GM20431 (cell line): Measurements from ENCODE around the gene SLC17A7.

Experiments
- in situ Hi-C: fragments of 300-500 bp; cut with MseI, MboI; formaldehyde crosslinking; loops from one replicate; pipeline ENCODE4 v1.15.0; 2020; ENCODE audit warnings: low sequenced_read_pairs; ENCODE audit not compliant: unreplicated experiment

SLC17A7 gene

DNA sequence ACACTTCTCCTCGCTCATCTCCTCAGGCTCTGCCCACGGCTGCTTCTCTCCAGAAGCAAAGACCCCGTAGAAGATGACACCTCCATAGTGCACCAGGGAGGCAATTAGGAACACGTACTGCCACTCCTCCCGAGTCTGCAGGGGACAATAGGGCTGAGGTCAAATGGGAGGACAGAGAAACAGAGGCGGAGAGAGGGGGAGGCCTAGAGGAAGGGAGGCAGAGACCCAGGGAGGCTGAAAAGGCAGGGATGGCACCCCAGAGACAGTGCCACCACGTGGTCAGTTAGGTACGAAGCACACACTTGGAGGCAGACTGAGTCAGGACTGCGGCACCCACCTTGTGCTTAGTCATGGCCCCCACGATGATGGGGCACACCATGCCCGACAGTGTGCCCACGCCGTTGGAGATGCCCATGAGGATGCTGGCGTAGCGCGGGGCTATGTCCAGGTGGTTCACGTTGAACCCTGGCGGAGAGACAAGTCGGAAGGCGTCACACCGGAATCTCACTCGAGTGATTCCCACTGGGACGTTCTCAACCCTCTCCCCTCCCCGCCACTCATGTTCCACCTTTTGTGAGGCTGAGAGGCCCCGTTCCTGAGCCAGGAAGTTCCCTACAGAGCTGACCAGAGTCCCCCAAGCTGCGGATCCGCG, 10.5 kb downstream of the SLC17A7 start:
- in situ Hi-C loops, result no loop called here

DNA sequence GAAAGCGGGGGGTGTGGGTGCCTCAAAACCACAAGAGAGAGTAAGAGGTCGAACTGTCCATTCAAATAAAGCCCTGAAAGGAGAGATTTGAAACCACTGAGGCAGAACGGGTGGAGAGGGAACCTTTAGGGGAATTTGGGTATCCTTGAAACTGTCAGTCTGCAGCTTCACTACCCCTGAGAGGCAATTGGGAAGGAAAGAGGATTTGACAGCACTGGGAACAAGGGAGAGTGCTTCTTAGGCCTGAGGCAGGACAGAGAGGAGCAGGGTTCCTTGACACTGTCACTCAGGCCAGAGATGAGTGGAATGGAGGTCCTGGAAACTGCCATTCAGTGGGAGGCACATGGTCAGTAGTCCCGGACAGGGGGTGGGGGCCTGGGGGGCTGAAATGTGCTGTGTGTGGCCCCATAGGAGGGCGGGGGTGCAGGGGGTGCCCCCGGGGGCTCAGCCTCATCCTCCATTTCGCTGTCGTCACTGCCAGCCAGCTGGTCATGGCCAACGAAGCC, 11.1 kb downstream of the SLC17A7 start:
- in situ Hi-C loops, result no loop called here

DNA sequence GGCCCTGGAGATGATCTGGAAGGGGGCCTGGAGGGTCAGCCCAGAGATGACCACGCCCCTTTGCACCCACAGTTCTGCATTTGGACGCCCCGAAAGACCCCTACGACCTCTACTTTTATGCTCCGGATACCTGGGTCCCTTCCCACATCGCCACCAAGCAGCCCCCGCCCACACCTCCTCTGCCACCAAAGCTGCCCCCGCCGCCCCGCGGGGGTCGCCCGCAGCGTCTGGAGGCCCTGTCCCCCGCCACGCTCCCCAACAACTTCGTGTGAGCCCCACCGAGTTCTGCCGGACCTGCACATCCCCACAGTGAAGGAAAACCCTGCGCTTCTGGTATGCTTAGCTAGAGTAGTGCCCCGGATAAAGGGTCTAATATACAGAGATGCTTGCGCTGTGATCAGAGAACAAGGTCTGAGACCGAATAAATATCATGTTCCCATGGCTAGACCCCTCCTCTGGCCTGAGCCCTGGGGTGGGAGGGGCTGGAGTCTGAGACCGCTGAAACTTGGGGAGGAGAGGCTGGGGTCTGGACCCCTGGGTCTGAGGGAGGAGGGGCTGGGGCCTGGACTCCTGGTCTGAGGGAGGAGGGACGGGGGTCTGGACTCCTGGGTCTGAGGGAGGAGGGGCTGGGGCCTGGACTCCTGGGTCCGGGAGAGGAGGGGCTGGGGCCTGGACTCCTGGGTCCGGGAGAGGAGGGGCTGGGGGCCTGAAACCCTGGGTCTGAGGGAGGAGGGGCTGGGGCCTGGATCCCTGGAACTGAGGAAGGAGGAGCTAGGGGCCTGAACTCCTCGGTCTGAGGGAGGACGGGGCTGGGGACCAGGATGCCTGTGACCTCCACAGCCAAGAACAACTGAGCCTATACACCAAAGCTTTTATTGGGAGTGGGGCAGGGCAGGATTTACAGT, 12.5 kb downstream of the SLC17A7 start:
- in situ Hi-C loops, result no loop called here

DNA sequence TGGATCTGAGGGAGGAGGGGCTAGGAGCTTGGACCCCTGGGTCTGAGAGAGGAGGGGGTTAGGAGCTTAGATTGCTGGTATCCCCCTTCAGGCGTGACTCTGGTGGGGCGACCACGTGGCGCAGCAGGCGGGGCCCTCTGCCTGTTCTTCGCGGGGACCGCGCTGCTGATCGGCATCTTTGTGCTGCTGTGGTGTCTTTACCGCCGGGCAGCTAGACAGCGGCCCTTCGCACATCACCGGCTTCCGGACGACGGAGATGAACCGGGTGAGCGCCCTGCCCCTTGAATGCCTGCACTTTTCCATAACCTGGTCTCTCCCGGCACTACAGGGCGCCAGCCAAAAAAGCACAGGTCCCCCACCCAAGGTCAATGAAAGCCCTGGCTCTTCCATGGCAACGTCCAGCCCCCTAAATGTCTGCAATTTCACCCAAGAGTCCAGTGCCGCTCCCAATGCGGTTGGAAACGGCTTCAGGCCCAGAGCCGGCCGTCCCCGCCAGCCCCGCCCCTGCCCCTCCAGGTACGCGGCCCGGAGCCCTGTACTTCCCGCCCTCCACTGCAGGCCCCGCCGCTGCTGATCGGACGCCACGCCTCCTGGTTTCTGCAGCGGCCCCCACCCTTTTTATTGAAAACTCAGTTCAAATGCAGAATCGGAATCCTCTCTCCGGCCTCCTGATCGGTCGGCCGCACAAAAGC, 13.3 kb downstream of the SLC17A7 start:
- in situ Hi-C loops, result no loop called here

DNA sequence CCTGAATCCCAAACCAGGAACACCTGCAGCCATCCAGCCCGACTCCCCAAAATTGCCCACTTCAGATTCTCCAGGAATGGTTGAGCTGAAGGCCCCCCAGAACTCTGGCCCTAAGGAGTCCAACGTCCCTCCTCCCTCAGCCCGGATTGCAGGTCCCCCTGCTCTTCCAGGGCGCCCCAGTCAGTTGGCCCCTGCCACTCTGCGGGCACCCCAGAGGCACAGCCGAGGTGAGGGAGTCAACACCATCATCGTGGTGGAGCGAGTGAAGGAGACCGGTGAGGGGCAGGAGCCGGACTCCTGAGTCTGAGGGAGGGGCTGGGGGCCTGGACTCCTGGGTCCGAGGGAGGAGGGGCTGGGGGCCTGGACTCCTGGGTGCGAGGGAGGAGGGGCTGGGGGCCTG, 14.0 kb downstream of the SLC17A7 start:
- in situ Hi-C loops, result no loop called here

DNA sequence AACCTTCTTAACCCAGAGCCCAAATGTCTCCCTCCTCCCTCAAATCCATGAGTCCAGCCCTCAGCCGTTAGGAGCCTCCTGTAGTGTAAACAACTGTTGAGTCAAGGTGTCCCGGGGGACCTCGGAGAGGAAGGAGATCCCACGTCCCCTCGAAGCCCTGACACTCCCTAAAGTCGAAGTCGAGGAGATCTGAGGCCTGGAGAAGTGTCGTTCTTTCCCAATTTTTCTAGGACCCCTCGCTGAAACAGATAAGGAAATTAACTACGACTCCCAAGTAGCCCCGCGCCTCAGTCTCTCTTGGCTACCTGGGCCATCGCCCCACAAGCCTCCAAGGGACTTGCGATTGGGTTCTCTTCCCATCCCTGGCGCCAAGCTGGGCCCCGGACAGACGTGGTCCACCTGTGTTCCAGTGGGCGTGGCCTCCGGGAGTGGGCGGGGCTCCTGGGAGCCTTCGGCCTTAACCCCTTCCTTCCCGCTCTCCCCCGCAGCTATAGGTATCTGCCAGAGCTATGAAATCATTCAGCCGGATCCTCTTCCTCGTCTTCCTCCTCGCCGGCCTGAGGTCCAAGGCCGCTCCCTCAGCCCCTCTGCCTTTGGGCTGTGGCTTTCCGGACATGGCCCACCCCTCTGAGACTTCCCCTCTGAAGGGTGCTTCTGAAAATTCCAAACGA, 15.3 kb downstream of the SLC17A7 start:
- in situ Hi-C loops, result no loop called here

DNA sequence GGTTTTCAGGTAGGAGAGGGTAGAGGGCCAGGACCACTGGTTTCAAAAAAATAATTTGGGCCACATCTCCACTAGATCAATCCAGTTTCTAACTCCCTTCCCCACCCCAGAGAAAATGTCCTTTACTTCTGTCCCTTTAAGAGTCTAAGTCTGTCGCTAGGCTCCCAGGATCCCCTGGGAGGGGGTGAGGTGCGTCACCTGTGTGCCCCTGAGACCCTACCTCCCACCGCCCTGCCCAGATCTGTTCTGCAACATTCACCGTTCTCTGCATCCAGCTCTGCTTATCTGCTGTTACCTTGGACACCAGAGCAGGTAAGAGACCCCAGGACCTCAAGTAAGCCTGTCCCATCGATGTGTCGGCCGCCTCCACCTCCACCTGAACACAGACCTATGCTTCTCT, 16.1 kb downstream of the SLC17A7 start, which contains the start of gene GFY:
GFY (plus strand) TSS at position 211 of the 400 bp plus-strand sequence. CDS start 1,043 bp downstream, outside the sequence.
- in situ Hi-C loops, result no loop called here

DNA sequence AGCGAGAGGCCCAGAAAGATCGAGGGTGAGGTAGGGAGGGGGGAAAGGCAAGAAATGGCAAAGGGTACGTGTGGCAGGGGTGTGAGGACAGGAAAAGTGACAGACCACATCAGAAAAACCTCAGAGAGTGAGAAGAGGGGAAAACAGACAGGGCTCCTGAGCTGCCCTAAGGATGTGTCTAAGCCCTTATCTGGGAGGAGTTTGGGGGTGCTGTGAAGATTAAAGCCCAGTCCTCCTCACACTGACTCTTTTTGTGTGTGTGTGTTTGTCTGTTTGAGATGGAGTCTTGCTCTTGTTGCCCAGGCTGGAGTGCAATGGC, 17.4 kb downstream of the SLC17A7 start:
- in situ Hi-C loops, result no loop called here

DNA sequence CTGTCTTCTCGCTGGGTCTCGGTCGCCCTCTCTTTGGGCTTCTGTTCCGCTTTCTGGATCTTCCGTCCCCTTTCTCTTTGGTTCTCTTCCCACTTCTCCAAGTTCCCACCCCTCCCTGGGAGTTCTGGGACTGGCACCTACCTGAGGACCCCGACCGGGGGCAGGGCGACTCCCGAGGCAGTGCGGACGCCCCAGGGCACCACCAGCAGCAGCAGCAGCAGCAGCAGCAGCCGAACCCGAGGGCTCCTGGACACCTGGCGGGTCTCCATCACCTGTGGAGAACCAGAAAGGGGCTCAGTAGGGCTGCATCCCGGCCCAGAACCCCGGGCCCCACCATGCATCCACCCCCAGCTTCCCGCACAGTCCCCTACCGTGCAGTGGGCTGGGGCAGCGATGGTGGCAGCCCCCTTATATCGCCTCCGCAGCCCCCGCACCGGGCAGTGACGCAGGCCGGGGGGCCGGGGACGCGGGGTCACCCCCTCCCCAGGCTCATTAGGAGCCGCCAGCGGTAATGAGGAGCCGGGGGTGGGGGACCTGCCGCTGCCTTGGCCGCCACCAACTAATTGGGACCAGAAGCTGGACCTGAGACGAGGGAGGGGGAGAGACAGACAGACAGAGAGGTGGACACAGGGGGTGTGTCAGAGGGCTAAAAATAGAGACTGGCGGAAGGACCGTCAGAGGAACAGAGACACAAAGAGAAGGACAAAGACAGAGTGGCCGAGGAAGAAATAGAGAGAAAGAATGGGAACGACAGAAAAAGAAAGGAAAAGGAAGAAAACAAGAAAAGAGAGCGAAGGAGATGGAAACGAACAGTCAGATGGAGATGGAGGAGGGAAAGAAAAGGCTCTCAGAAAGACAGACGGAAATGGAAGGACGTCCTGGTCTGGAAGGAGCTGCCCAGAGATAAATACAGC, 18.0 kb downstream of the SLC17A7 start, which contains the start of gene PTH2:
PTH2 (minus strand) TSS at position 371 of the 914 bp plus-strand sequence; CDS start at position 269, 102 bp downstream.
- in situ Hi-C loops, result no loop called here

DNA sequence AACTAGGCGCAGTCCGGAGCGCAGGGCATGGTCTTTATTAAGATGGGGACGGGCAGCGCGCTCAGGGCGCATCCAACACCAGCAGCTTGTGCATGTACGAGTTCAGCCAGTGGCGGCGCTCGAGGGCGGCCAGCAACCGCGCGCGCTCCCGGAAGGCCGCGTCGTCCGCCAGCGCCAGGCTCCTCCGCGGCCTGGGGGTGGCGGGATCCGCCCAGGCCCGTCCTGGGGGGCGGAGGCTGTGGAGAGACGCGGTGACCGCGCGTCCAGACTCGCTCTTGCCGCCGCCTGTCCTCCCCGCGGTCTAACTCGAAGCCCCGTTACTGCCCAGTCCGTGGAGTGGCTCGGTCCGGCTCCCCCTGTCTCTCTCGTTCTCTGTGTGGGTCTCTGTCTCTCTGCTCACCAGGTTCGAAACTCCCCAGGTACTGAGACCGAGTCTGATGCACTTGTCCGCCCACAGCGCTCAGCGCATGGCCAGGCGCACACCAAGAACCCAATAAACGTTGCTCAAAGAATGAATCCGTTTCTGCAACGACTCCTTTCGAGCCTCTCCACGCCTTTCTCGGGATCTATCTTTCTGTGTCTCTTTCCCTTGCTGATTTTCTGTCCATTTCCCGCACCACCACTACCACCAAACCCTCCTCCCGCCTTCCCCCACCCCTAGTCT, 18.8 kb downstream of the SLC17A7 start:
- in situ Hi-C loops, result no loop called here

DNA sequence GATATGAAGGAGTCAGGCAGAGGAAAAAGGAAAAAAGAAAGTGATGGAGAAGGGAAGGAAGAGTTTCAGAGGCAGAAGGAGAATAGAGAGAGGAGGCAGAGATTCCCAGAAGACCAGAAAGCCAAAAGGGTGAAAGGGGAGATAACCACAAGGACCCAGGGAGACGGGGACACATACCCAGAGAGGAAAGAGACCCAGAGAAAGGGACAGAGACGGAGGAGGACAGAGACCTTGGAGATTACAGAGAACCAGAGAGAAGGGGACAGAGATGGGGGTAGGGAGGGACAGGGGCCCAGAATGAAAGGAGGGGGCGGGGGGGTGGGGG, 19.5 kb downstream of the SLC17A7 start:
- in situ Hi-C loops, result no loop called here

DNA sequence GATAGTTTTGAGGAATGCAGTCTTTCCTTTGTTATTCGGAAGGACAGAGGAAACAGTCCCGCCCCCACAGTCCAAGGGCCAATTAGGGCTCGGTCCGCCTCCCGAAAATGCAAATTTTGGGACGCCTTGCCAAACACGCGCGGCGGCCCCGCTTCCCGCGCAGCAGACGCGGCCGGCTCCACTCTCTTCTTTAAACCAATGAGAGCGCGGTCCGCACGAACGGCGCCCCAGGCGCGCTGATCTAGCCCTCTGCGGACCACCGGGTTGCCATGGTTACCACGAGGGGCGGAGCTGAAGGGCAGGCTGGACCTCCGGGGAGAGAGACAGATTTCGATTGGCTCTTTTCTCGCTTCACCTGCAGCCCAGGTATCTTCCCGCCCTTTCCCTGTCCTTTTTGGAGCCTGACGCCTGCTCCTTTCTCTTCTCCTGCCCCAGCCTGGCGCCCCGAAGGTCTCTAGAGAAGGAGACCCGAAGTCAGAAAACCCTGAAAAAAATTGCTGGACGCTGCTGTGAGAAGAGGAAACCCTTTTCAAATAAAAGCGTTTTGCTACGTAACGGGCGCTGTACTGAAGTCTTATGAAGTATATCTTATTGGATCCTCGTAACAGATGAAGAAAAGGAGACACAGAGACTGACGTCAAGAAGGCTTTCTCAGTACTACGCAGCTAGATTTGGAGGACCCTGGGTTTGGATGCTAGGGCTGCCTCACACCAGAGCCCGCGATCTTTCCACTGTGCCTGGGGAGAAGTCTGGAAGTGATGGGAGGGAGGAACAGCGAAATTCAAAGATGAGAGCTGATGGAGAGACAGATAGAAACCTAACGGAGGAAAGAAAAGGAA, 20.1 kb downstream of the SLC17A7 start:
- in situ Hi-C loops, result no loop called here

DNA sequence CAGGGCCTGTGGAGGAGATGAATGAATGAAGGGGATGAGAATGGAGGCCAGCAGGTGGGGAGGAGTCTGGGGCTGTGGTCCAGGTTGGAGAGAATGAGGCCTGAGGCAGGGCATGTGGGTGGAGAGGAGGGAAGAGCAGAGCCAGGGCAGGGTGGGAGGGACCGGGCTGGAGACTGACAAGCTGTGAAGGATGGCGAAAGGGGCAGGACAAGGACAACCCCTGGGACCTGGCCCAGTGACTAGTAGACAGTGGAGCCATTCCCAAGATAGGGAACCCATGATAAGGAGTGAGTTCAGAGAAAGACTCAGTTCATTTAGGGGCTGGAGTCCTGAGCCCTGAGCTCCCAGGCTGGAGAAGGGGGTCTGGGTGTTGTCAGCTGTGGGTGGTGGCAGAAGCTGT, 21.1 kb downstream of the SLC17A7 start:
- in situ Hi-C loops, result no loop called here

DNA sequence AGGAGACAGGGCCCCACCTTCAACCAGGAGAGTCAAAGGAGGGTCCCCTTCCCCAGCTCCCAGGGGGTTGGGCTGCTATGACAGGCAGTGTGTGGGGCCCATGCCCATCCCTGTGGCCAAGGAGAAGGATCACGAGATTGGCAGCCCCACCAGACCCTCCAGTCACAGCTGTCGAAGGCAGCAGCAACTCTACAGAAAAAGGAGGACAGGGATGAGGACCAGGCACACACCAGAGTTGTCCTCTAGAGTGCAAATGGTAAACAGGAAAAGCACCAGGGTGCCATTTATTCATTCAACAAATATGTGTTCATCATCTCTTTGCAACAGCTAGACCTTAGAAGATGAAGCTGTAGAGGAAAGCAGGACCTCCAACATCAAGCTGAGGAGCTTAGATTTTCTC, 22.2 kb downstream of the SLC17A7 start:
- in situ Hi-C loops, result no loop called here

DNA sequence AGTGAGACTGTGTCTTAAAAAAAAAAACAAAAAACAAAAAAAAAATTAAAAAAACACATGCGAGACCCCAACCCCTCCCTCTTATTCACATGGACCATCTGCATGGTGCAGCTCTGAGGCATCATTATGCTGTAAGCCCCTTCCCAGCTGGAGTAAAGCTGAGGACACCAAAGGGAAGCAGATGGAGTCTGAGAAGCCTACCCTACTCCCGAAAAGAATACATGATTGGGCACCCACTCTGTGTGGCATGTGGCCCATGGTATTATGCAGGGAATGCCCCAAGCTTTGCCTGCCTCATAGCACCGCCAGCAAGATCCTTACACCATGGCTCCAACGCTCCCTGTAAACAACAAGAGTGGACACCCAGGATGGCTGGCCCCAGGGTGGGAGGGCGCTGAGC, 22.8 kb downstream of the SLC17A7 start:
- in situ Hi-C loops, result no loop called here

DNA sequence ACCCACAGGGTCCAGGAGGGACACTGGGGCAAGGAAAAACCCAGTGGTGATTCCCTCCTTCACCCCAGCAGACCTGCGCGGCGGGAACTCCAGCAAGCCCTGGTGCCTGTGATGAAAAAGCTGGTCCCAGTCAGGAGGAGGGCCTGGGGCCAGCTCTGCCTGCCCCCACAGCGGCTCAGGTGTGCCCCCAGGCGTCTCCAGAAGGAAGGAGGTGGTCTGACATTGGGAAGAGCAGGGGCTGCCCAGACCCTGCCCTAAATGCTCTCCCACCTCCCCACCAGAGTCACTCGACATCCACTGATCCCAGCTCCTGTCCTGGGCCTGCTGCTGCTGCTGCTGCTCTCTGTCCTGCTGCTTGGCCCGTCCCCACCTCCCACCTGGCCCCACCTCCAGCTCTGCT, 24.2 kb downstream of the SLC17A7 start:
- in situ Hi-C loops, result no loop called here

DNA sequence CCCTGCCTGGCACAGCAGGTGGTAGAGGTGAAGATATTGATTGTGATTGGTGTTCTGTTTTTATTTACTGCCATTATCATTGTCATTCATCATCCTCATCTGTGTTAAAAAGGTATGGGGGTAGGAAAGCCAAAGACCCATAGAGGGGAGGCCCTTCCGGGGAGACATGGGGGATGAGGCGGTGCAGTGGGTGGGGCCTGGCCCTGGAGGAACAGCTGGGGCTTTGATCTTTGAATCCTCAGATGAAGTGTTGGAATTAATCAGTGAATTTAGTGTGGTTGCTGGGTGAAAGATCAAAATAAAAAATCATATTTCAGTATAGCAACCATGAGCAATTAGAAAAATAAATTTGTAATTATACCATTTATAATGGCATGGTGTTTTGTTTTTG, 25.5 kb downstream of the SLC17A7 start:
- in situ Hi-C loops, result no loop called here
